Measurements from ENCODE around the gene ETS2. TPM values are rescaled to one million over a fixed set of nuclear protein-coding genes. Genes with fewer than 3 reads are reported as not detected.

Gene ETS2
- total and polyA plus RNA-seq, 2 donors (not counting 1 experiment from before 2014, with no cell fraction given), result 1.9 to 5.6 TPM

DNA sequence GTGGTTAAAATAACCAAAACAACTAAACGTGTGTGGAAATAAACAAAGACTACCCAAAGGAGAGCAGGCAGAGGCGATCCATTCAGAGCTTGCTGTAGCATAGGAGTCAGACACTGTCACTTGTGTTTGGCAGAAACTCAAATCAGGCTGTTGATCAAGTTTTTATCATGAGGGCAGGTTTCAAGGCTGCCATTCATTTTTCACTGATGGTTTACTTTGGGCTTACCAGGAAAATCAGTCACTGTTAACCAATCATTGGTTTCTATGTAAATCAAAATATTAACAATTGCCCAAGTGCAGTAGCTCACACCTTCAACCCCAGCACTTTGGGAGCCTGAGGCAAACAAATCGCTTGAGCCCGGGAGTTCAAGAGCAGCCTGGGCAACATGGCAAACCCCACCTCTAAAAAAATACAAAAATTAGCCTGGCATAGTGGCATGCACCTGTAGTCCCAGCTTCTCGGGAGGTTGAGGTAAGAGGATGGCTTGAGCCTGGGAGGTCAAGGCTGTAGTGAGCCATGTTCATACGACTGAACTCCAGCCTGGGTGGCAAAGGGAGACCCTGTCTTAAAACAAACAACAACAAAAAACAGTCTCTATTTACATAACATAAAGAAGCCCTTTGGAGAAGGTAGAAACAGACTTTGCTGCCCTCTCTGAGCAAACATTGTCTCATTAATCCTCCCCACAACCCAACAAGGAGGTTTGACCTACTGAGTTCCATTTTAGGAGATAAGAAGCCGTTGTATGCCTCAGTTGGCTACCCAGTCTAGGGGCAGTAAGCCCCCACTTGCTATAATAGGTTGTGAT, 21.1 kb upstream of the ETS2 start:
- intact Hi-C loops (cut with micrococcal nuclease), result no loop called here
- Histone ChIP-seq H3K27me3 (replicated peaks in 1 of 4; ENCODE audit: control extremely low read depth in 1 of 4, control insufficient read depth in 3 of 4, insufficient read depth in 4 of 4, low read length in 3 of 4) (peaks cover 0 to 25% (median 8%) of the 10 kb centered on the region in 4 experiments), H2AFZ (ENCODE audit: insufficient read depth, low read depth, low read length, poor library complexity, severe bottlenecking) (no peak overlapping the region), H3K9ac (ENCODE audit: low read length) (no peak overlapping the region), H3K27ac (ENCODE audit: low read length in 2 of 2) (no peak overlapping the region), H3K9me3 (ENCODE audit: control extremely low read depth in 1 of 3, control insufficient read depth in 2 of 3, insufficient read depth in 1 of 3, low read length in 2 of 3) (peaks cover 3 to 35% (median 16%) of the 10 kb centered on the region in 3 donors), H3K4me3 (ENCODE audit: control extremely low read depth in 1 of 5, extremely low read depth in 1 of 5, insufficient read depth in 1 of 5, low read depth in 2 of 5, low read length in 4 of 5) (no peak overlapping the region), H4K20me1 (ENCODE audit: control insufficient read depth, insufficient read depth, low read length, poor library complexity, severe bottlenecking) (no peaks in the 10 kb centered on the region), H3K4me2 (replicated peaks; ENCODE audit: low read depth, low read length, poor library complexity, severe bottlenecking) (no peak overlapping the region), H3K79me2 (ENCODE audit: control insufficient read depth, insufficient read depth, low read length) (no peaks in the 10 kb centered on the region), H3K4me1 (ENCODE audit: control insufficient read depth in 2 of 2, insufficient read depth in 2 of 2, low read length in 2 of 2) (peaks cover 5 to 9% of the 10 kb centered on the region in 2 donors), H3K36me3 (replicated peaks in 1 of 2; ENCODE audit: control extremely low read depth in 1 of 2, control insufficient read depth in 1 of 2, extremely low read depth in 1 of 2, insufficient read depth in 2 of 2, low read length in 1 of 2) (no peaks in the 10 kb centered on the region)
- Mint-ChIP-seq H3K27ac (no peak overlapping the region), H3K27me3 (peaks cover 48% of the 10 kb centered on the region), H3K4me1 (peaks cover 9% of the 10 kb centered on the region), H3K4me3 (no peak overlapping the region), H3K9me3 (ENCODE audit: insufficient read depth) (peaks cover 8% of the 10 kb centered on the region)
- DNase-seq (no peak), ATAC-seq (ENCODE audit: low read depth) (no peak)
- POLR2A ChIA-PET, result no interaction called here
- TF ChIP-seq CTCF (IDR thresholded peaks at IDR 0.05) (no peak), EZH2 (IDR thresholded peaks at IDR 0.05; ENCODE audit: borderline replicate concordance, insufficient read depth, low read depth, low read length, poor library complexity, severe bottlenecking) (no peak)
- CTCF ChIA-PET, result no interaction called here
- WGBS (ENCODE audit: insufficient coverage), result 96% methylated on average over 2 of the region's 7 CpGs

GRCh38 chr21:38785483-38785882, 20.2 kb upstream of the ETS2 start:
- Mint-ChIP-seq H3K4me3 (no peak overlapping the region), H3K27me3 (peaks cover 49% of the 10 kb centered on the region), H3K27ac (no peak overlapping the region), H3K4me1 (peaks cover 9% of the 10 kb centered on the region), H3K9me3 (ENCODE audit: insufficient read depth) (peaks cover 8% of the 10 kb centered on the region)
- intact Hi-C loops (cut with micrococcal nuclease), result no loop called here
- Histone ChIP-seq H2AFZ (ENCODE audit: insufficient read depth, low read depth, low read length, poor library complexity, severe bottlenecking) (no peak overlapping the region), H3K79me2 (ENCODE audit: control insufficient read depth, insufficient read depth, low read length) (no peaks in the 10 kb centered on the region), H3K9me3 (ENCODE audit: control extremely low read depth in 1 of 3, control insufficient read depth in 2 of 3, insufficient read depth in 1 of 3, low read length in 2 of 3) (peaks cover 3 to 35% (median 16%) of the 10 kb centered on the region in 3 donors), H3K27me3 (replicated peaks in 1 of 4; ENCODE audit: control extremely low read depth in 1 of 4, control insufficient read depth in 3 of 4, insufficient read depth in 4 of 4, low read length in 3 of 4) (peaks cover 0 to 27% (median 8%) of the 10 kb centered on the region in 4 experiments), H3K27ac (ENCODE audit: low read length in 2 of 2) (no peak overlapping the region), H3K36me3 (replicated peaks in 1 of 2; ENCODE audit: control extremely low read depth in 1 of 2, control insufficient read depth in 1 of 2, extremely low read depth in 1 of 2, insufficient read depth in 2 of 2, low read length in 1 of 2) (no peaks in the 10 kb centered on the region), H3K9ac (ENCODE audit: low read length) (no peak overlapping the region), H3K4me1 (ENCODE audit: control insufficient read depth in 2 of 2, insufficient read depth in 2 of 2, low read length in 2 of 2) (peaks cover 5 to 9% of the 10 kb centered on the region in 2 donors), H3K4me3 (ENCODE audit: control extremely low read depth in 1 of 5, extremely low read depth in 1 of 5, insufficient read depth in 1 of 5, low read depth in 2 of 5, low read length in 4 of 5) (no peak overlapping the region), H4K20me1 (ENCODE audit: control insufficient read depth, insufficient read depth, low read length, poor library complexity, severe bottlenecking) (no peaks in the 10 kb centered on the region), H3K4me2 (replicated peaks; ENCODE audit: low read depth, low read length, poor library complexity, severe bottlenecking) (no peak overlapping the region)
- no peak for DNase-seq
- WGBS (ENCODE audit: insufficient coverage), result 100% methylated on average over 1 of the region's 1 CpG
- ChIA-PET POLR2A (no interaction called here), CTCF (no interaction called here)
- no peak for ATAC-seq (ENCODE audit: low read depth)
- TF ChIP-seq CTCF (IDR thresholded peaks at IDR 0.05) (no peak), EZH2 (IDR thresholded peaks at IDR 0.05; ENCODE audit: borderline replicate concordance, insufficient read depth, low read depth, low read length, poor library complexity, severe bottlenecking) (no peak)
